Hepatocyte (in vitro differentiated cells): ENCODE results near the gene ZNF385C. TPM values are rescaled to one million over a fixed set of nuclear protein-coding genes. Genes with fewer than 3 reads are reported as not detected.
A peak's percentile ranks its signal among the peaks of the same experiment; 100 is the strongest.

Experiments used
- DNase-seq: peaks from one replicate; pipeline ENCODE4 v3.0.0-alpha.2; 2016; ENCODE audit warnings: low spot score
- H2AFZ ChIP-seq: fragments of 200-600 bp; sonication (generic); 2 replicates; pipeline ENCODE4 v1.6.0; 2016; ENCODE audit warnings: antibody characterized with exemption, mild to moderate bottlenecking
- H3K27ac ChIP-seq: fragments of 200-600 bp; sonication (generic); 2 replicates; pipeline ENCODE4 v1.5.1; 2016; ENCODE audit warnings: mild to moderate bottlenecking
- H3K27me3 ChIP-seq: fragments of 200-600 bp; sonication (generic); 2 replicates; pipeline ENCODE4 v1.6.1; 2016
- H3K36me3 ChIP-seq: fragments of 200-600 bp; sonication (generic); replicated peaks from 2 replicates; pipeline ENCODE4 v1.5.1; 2016; ENCODE audit warnings: low read depth; ENCODE audit not compliant: insufficient read depth
- H3K4me1 ChIP-seq: fragments of 200-600 bp; sonication (generic); 2 replicates; pipeline ENCODE4 v1.5.1; 2016; ENCODE audit warnings: mild to moderate bottlenecking, moderate library complexity; ENCODE audit not compliant: insufficient read depth
- H3K4me2 ChIP-seq: fragments of 200-600 bp; sonication (generic); 2 replicates; pipeline ENCODE4 v1.6.0; 2016
- H3K4me3 ChIP-seq: fragments of 200-600 bp; sonication (generic); 2 replicates; pipeline ENCODE4 v1.5.1; 2016; ENCODE audit warnings: mild to moderate bottlenecking
- H3K79me2 ChIP-seq: fragments of 200-600 bp; sonication (generic); 2 replicates; pipeline ENCODE4 v1.6.0; 2017; ENCODE audit warnings: mild to moderate bottlenecking
- H3K9me2 ChIP-seq: fragments of 200-600 bp; sonication (generic); replicated peaks from 2 replicates; pipeline ENCODE4 v1.6.0; 2017; ENCODE audit warnings: mild to moderate bottlenecking; ENCODE audit not compliant: insufficient read depth
- H3K9me3 ChIP-seq: fragments of 200-600 bp; sonication (generic); 2 replicates; pipeline ENCODE4 v1.5.1; 2016; ENCODE audit warnings: low read depth, mild to moderate bottlenecking
- H4K20me1 ChIP-seq: fragments of 200-600 bp; sonication (generic); 2 replicates; pipeline ENCODE4 v1.6.0; 2016; ENCODE audit warnings: mild to moderate bottlenecking; ENCODE audit not compliant: insufficient read depth, poor library complexity, severe bottlenecking
- EZH2 ChIP-seq: fragments of 200-600 bp; sonication (generic); IDR thresholded peaks from 2 replicates; pipeline ENCODE4 v1.6.1; 2016; ENCODE audit warnings: antibody characterized with exemption, mild to moderate bottlenecking, borderline replicate concordance
- EZH2phosphoT487 ChIP-seq: fragments of 200-600 bp; sonication (generic); IDR thresholded peaks from one replicate; pipeline ENCODE4 v1.6.1; 2018; ENCODE audit warnings: antibody characterized with exemption, mild to moderate bottlenecking, low read depth, moderate library complexity; ENCODE audit not compliant: unreplicated experiment, severe bottlenecking
- WGBS: methylation state at CpG from one replicate; pipeline ENCODE4 v1.1.6; 2016; ENCODE audit warnings: low lambda C conversion rate; ENCODE audit errors: missing lambda C conversion rate; 5-methylcytosine and 5-hydroxymethylcytosine counted together
- polyA plus RNA-seq: library from polyadenylated mRNA; unstranded; fragments of >200 nt; fragmentation: Nextera tagmentation; extraction: Ambion mirVana; gene quantifications from 2 replicates; pipeline ENCODE4 v1.2.1, GENCODE V29; 2016
- total RNA-seq: library from RNA; depleted of rRNA; stranded (reverse); fragments of >200 nt; gene quantifications from 2 replicates; pipeline ENCODE4 v1.2.3, GENCODE V29; 2014
- TF ChIP-seq, protein P1 (sequence below): fragments of 200-600 bp; sonication (generic); IDR thresholded peaks from 2 replicates; pipeline ENCODE4 v1.5.1; 2016; ENCODE audit warnings: antibody characterized with exemption, mild to moderate bottlenecking; ENCODE audit not compliant: poor library complexity

ZNF385C gene
- total and polyA plus RNA-seq, 2 experiments from 2014 or later, result 0.45 to 0.63 TPM

DNA sequence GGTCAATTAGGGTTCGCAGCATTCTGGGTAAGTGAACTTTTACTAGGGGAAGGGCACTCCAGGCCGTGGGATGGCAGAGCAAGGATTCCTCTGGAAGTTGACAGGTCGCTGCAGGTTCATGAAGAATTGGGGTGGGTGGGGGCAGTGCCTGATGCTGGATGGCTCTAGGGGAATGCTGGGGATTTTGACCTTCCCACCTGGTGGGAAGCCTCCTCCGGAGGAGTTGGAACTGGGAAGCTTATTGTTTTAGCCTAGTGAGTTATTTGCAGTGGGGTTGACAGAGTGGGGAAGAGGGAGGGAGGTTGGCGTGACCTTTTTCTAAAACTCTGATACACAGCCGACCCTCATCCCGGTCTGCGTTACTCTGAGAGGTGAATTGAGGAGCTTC, 47.3 kb downstream of the ZNF385C start:
- 45% methylated on average over 8 of the region's 8 CpGs for WGBS
- H3K4me3 ChIP-seq, result peak overlapping the region; percentile 87

DNA sequence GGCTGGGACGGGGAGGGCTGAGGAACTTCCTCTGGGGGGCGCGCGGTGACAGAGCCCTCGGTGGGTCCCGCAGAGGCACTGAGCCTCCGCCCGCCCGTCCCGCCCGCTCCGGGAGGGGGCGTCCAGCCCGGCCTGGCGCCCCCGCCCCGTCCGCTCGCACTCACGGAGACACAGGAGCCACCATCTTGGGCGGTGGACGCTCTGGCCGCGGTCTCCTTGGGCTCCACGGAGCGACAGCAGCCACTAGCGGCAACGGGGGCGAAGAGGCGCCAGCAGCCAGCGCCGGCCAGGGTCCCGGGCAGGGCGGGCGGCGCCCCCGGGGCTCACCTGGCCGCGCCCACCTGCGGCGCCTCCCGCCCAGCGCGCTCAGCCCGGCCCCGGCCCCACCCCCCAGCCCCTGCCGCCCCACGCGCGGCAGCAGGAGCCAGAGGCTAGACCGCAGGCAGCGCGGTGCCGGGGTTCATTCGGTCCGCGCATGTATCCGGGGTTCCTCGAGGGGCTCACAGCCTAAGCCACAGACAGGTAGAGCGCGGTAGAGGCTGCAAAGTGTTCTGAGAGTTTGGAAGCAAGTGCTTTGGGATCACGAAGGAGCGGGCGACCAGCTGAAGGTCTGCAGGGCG, 47.8 kb downstream of the ZNF385C start, which contains the start of gene C17orf113:
Gene C17orf113 (minus strand): TSS at position 209 of the 620 bp plus-strand sequence. CDS start 7,225 bp downstream, outside the sequence.
- DNase-seq, result peak; percentile 86
- Histone ChIP-seq H3K4me2 (peak within 1 kb of the TSS; percentile 96), H3K27me3 (peaks cover 18% of the 10 kb centered on the region), H3K36me3 (no peaks in the 10 kb centered on the region), H3K79me2 (no peaks in the 10 kb centered on the region), H3K4me3 (peak within 1 kb of the TSS; percentile 87), H3K4me1 (peaks cover 7% of the 10 kb centered on the region), H2AFZ (peak within 1 kb of the TSS; percentile 100), H3K9me3 (no peaks in the 10 kb centered on the region), H4K20me1 (no peaks in the 10 kb centered on the region), H3K9me2 (no peaks in the 10 kb centered on the region), H3K27ac (peak within 1 kb of the TSS; percentile 58)
- 3% methylated on average over 16 of the region's 65 CpGs for WGBS
- TF ChIP-seq EZH2phosphoT487 (no peak), EZH2 (no peak)
- TF ChIP-seq, protein P1, sequence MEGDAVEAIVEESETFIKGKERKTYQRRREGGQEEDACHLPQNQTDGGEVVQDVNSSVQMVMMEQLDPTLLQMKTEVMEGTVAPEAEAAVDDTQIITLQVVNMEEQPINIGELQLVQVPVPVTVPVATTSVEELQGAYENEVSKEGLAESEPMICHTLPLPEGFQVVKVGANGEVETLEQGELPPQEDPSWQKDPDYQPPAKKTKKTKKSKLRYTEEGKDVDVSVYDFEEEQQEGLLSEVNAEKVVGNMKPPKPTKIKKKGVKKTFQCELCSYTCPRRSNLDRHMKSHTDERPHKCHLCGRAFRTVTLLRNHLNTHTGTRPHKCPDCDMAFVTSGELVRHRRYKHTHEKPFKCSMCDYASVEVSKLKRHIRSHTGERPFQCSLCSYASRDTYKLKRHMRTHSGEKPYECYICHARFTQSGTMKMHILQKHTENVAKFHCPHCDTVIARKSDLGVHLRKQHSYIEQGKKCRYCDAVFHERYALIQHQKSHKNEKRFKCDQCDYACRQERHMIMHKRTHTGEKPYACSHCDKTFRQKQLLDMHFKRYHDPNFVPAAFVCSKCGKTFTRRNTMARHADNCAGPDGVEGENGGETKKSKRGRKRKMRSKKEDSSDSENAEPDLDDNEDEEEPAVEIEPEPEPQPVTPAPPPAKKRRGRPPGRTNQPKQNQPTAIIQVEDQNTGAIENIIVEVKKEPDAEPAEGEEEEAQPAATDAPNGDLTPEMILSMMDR, result peak; percentile 50

More for the DNA sequence above, 47.3 kb downstream of the ZNF385C start:
- peak overlapping the region; percentile 96 for H3K4me2 ChIP-seq
- no peaks in the 10 kb centered on the region for H3K9me2 ChIP-seq
- no peak overlapping the region for H3K27ac ChIP-seq
- no peak for DNase-seq
- H3K79me2 ChIP-seq, result no peaks in the 10 kb centered on the region
- H2AFZ ChIP-seq, result peak overlapping the region; percentile 83
- peaks cover 7% of the 10 kb centered on the region for H3K4me1 ChIP-seq
- no peaks in the 10 kb centered on the region for H4K20me1 ChIP-seq
- no peak for TF ChIP-seq EZH2
- TF ChIP-seq, protein P1, result no peak
- TF ChIP-seq EZH2phosphoT487, result no peak
- peaks cover 18% of the 10 kb centered on the region for H3K27me3 ChIP-seq
- H3K9me3 ChIP-seq, result no peaks in the 10 kb centered on the region
- no peaks in the 10 kb centered on the region for H3K36me3 ChIP-seq

DNA sequence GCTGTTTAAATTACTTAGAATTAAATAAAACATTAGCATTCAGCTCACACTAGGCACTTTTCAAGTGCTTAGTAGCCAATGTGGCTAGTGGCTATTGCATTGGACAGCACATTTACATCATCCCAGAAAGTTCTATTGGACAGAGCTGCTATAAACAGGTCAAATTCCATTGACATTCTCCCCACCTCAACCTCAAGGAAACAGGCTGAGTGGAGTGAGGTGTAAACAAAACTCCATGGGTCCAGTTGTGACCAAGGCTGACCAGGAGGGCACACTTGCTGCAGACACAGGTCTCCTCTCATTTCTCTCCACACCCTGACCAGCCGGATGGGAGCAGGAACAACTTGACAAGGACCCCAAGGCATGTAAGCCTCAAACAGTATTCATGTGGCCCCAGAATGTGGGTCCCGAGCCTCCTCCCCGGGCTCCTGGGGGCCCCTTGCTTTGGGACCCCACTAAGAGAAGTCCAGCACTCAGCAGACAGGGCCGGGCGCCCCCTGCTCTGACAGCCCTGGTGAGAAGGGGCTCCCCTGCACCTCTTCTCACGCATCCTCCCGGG, 48.4 kb downstream of the ZNF385C start:
- Histone ChIP-seq H3K79me2 (no peaks in the 10 kb centered on the region), H3K4me1 (peaks cover 7% of the 10 kb centered on the region), H3K27ac (peak overlapping the region; percentile 58), H3K36me3 (no peaks in the 10 kb centered on the region), H3K9me3 (no peaks in the 10 kb centered on the region), H3K9me2 (no peaks in the 10 kb centered on the region), H3K4me3 (peak overlapping the region; percentile 87), H3K27me3 (peaks cover 18% of the 10 kb centered on the region), H4K20me1 (no peaks in the 10 kb centered on the region), H3K4me2 (peak overlapping the region; percentile 96), H2AFZ (peak overlapping the region; percentile 100)
- no peak for DNase-seq
- TF ChIP-seq, protein P1, result no peak
- TF ChIP-seq EZH2phosphoT487 (no peak), EZH2 (no peak)
- 4% methylated on average over 7 of the region's 7 CpGs for WGBS
